ENCODE measurements around the gene TFAP2C. TPM values are rescaled to one million over a fixed set of nuclear protein-coding genes. Genes with fewer than 3 reads are reported as not detected.

The TFAP2C gene
- polyA plus RNA-seq, 1 donor: 0.06 TPM

- H3K4me1 ChIP-seq (ENCODE audit: control insufficient read depth, insufficient read depth, low read length): peaks cover 10% of the 10 kb centered on the region
These were observed 862 bp upstream of the TFAP2C start for GRCh38 chr20:56628015-56628872.

DNA sequence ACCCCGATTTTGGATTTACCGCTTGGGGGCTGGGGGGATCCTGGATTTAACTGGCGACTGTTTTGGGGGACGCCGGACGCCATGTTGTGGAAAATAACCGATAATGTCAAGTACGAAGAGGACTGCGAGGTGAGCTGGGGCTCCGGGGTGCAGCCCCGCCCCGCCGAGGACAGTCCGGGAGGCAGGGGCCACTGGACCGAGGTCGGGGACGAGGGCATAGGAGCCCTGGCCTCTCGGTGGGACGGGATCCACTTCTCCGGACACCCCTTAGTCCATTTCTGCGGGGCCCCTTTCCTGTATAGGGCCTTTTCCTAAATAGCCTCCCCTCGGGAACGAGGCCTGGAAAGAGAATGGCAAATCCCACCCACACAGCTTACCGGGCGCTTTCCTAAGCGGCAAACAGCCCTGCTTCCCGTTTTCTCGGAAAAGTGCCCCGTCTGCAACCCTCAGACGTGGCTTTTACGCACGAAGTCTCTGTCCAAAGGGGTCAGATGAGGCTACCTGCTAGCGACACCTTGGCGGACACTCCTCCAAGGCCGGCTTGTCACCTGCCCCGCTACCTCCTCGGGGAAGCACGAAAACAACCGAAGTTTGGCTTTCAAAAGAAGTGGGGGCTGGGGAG lies 469 bp downstream of the TFAP2C start:
- no peak for DNase-seq
- H3K4me3 ChIP-seq (ENCODE audit: low read length): peak overlapping the region; percentile 18
- H3K27me3 ChIP-seq (ENCODE audit: control insufficient read depth, insufficient read depth, low read length): peaks cover 97% of the 10 kb centered on the region
- H3K9me3 ChIP-seq (ENCODE audit: control insufficient read depth, low read depth, low read length): peaks cover 15% of the 10 kb centered on the region
- H3K27ac ChIP-seq (ENCODE audit: low read length): no peak overlapping the region
- no CpG with 5 or more reads among the region's 39 CpGs for whole genome bisulfite sequencing (ENCODE audit: insufficient coverage, low lambda C conversion rate)
- no peaks in the 10 kb centered on the region for H3K36me3 ChIP-seq (ENCODE audit: control insufficient read depth, insufficient read depth, low read length)
- H3K4me1 ChIP-seq (ENCODE audit: control insufficient read depth, insufficient read depth, low read length): peaks cover 10% of the 10 kb centered on the region

More at GRCh38 chr20:56628015-56628872, 862 bp upstream of the TFAP2C start:
- H3K36me3 ChIP-seq (ENCODE audit: control insufficient read depth, insufficient read depth, low read length): no peaks in the 10 kb centered on the region
- H3K9me3 ChIP-seq (ENCODE audit: control insufficient read depth, low read depth, low read length): peaks cover 15% of the 10 kb centered on the region
- WGBS (ENCODE audit: insufficient coverage, low lambda C conversion rate): 0% methylated on average over 1 of the region's 48 CpGs
- H3K4me3 ChIP-seq (ENCODE audit: low read length): no peak overlapping the region
- H3K27ac ChIP-seq (ENCODE audit: low read length): no peak overlapping the region
- H3K27me3 ChIP-seq (ENCODE audit: control insufficient read depth, insufficient read depth, low read length): peaks cover 97% of the 10 kb centered on the region
- no peak for DNase-seq

DNA sequence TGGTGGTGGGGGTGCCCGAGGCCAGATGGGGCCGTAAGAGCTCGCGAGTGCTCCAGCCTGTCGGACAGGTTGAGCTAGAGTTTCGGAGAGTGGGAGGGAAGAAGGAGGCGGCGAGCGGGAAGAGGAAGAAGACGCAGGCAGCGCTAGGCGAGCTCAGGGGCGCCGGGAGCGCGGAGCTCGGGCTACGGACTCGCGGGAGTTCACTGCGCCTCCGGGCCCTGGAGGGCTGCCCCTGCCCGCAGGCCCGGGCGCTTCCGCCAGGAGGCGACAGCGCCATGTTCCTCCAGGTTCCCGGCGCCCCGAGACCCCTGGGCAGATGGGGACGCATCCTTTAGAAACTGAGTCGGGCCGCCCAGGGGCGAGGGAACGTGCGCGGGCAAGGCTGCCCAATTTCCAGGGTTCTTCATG lies 984 bp downstream of the TFAP2C start:
- H3K4me1 ChIP-seq (ENCODE audit: control insufficient read depth, insufficient read depth, low read length): peaks cover 10% of the 10 kb centered on the region
- H3K9me3 ChIP-seq (ENCODE audit: control insufficient read depth, low read depth, low read length): peaks cover 15% of the 10 kb centered on the region
- no peak overlapping the region for H3K27ac ChIP-seq (ENCODE audit: low read length)
- no CpG with 5 or more reads among the region's 38 CpGs for WGBS (ENCODE audit: insufficient coverage, low lambda C conversion rate)
- H3K27me3 ChIP-seq (ENCODE audit: control insufficient read depth, insufficient read depth, low read length): peaks cover 97% of the 10 kb centered on the region
- no peaks in the 10 kb centered on the region for H3K36me3 ChIP-seq (ENCODE audit: control insufficient read depth, insufficient read depth, low read length)
- DNase-seq: peak in 1 of 2 donors; percentile 36
- no peak overlapping the region for H3K4me3 ChIP-seq (ENCODE audit: low read length)

- WGBS (ENCODE audit: insufficient coverage, low lambda C conversion rate): no CpG with 5 or more reads among the region's 82 CpGs
- Histone ChIP-seq H3K4me1 (ENCODE audit: control insufficient read depth, insufficient read depth, low read length) (peaks cover 10% of the 10 kb centered on the region), H3K4me3 (ENCODE audit: low read length) (no peak overlapping the region), H3K27me3 (ENCODE audit: control insufficient read depth, insufficient read depth, low read length) (peaks cover 93% of the 10 kb centered on the region), H3K36me3 (ENCODE audit: control insufficient read depth, insufficient read depth, low read length) (no peaks in the 10 kb centered on the region), H3K27ac (ENCODE audit: low read length) (no peak overlapping the region), H3K9me3 (ENCODE audit: control insufficient read depth, low read depth, low read length) (peaks cover 11% of the 10 kb centered on the region)
- no peak for DNase-seq
These were observed 1.6 kb downstream of the TFAP2C start for GRCh38 chr20:56630506-56631317.

DNA sequence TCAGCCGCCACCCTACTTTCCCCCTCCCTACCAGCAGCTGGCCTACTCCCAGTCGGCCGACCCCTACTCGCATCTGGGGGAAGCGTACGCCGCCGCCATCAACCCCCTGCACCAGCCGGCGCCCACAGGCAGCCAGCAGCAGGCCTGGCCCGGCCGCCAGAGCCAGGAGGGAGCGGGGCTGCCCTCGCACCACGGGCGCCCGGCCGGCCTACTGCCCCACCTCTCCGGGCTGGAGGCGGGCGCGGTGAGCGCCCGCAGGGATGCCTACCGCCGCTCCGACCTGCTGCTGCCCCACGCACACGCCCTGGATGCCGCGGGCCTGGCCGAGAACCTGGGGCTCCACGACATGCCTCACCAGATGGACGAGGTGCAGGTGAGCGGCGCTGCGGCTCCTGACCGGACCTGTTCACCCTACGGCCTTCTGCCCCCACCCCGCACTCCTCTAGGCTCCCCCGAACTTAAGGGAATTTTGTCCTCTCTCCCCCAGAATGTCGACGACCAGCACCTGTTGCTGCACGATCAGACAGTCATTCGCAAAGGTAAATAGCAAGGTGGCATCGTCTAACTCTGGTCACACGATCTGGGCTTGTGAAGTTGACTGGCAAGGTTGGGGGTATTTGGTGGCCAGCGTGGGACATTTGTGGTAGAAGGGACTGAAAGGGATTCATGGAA lies 2.3 kb downstream of the TFAP2C start:
- no peak overlapping the region for H3K4me3 ChIP-seq (ENCODE audit: low read length)
- peaks cover 10% of the 10 kb centered on the region for H3K9me3 ChIP-seq (ENCODE audit: control insufficient read depth, low read depth, low read length)
- H3K27me3 ChIP-seq (ENCODE audit: control insufficient read depth, insufficient read depth, low read length): peaks cover 93% of the 10 kb centered on the region
- H3K4me1 ChIP-seq (ENCODE audit: control insufficient read depth, insufficient read depth, low read length): peaks cover 10% of the 10 kb centered on the region
- no peak overlapping the region for H3K27ac ChIP-seq (ENCODE audit: low read length)
- no peak for DNase-seq
- WGBS (ENCODE audit: insufficient coverage, low lambda C conversion rate): 20% methylated on average over 1 of the region's 48 CpGs
- no peaks in the 10 kb centered on the region for H3K36me3 ChIP-seq (ENCODE audit: control insufficient read depth, insufficient read depth, low read length)

DNA sequence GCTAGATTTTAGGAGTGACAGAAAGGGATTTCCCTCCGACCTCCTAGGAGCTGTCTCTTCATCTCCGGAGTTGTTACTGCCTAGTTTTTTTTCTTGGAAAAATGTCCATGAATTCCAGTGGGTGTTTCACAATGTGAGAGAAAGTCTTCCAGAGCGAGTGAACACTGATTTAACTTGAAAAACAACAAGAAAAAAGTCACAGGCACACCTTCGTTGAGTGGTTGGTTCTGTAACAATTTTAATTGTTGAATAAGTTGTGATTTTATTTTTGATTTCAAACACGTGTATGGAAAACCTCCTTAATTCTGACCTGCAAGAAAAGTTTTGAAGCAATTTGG lies 2.9 kb downstream of the TFAP2C start:
- H3K9me3 ChIP-seq (ENCODE audit: control insufficient read depth, low read depth, low read length): peaks cover 10% of the 10 kb centered on the region
- no peak overlapping the region for H3K4me3 ChIP-seq (ENCODE audit: low read length)
- no peak overlapping the region for H3K27ac ChIP-seq (ENCODE audit: low read length)
- 100% methylated on average over 1 of the region's 5 CpGs for WGBS (ENCODE audit: insufficient coverage, low lambda C conversion rate)
- no peaks in the 10 kb centered on the region for H3K36me3 ChIP-seq (ENCODE audit: control insufficient read depth, insufficient read depth, low read length)
- no peak for DNase-seq
- H3K4me1 ChIP-seq (ENCODE audit: control insufficient read depth, insufficient read depth, low read length): peaks cover 10% of the 10 kb centered on the region
- H3K27me3 ChIP-seq (ENCODE audit: control insufficient read depth, insufficient read depth, low read length): peaks cover 92% of the 10 kb centered on the region

DNA sequence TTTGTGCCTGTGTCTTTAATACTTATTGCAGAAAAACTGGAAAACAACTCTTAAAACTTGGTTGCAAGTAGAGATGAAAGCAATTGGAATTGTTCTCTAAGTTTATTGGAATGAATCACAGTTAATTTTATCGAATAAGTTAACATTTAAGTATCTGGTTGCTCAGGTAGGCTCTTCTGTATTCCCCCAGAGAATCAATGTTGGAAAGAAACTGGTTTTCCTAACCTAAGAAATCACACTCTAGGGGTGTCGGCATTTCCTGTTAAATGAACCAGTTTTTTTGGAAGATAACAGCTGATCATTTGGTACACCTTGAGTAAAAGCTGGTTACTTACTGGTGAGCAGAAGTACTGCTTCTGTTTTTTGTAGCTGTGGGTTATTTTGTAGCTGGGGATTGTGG lies 5.2 kb downstream of the TFAP2C start:
- Histone ChIP-seq H3K27ac (ENCODE audit: low read length) (no peak overlapping the region), H3K36me3 (ENCODE audit: control insufficient read depth, insufficient read depth, low read length) (no peaks in the 10 kb centered on the region), H3K4me1 (ENCODE audit: control insufficient read depth, insufficient read depth, low read length) (peaks cover 9% of the 10 kb centered on the region), H3K9me3 (ENCODE audit: control insufficient read depth, low read depth, low read length) (peaks cover 10% of the 10 kb centered on the region), H3K4me3 (ENCODE audit: low read length) (no peak overlapping the region), H3K27me3 (ENCODE audit: control insufficient read depth, insufficient read depth, low read length) (peaks cover 78% of the 10 kb centered on the region)
- no peak for DNase-seq
- 100% methylated on average over 1 of the region's 2 CpGs for WGBS (ENCODE audit: insufficient coverage, low lambda C conversion rate)

DNA sequence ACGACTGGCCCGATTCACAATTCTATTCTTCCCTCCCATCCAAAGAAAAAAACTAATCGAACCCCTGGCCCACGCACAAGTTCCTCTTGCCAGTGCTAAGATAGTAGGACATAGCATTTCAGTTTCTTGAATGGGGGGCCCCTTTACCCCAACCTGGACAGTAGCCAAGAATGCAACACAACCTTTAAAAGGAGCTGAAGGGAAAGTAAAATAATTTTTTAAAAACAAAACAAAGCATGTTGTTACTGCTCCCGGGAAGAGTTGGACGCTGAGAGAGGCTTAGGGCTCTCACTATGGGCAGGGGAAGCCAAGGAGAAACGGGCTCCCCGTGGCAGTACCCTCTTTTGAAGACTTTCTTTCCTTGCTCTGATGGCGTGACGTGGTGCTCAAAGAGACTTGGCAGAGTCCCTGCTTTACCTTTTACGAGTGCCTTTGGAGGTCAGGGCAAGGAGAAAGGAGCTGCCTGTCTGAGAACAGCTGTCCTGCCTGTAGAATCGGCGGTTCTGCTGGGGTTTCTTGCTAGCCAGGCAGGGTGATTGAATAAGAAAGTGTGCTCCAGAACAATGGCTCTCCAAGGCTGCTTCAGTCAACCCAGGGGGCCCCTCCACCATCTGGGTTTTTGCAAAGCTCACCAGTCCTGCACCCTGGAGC lies 5.8 kb downstream of the TFAP2C start:
- Histone ChIP-seq H3K4me3 (ENCODE audit: low read length) (no peak overlapping the region), H3K27me3 (ENCODE audit: control insufficient read depth, insufficient read depth, low read length) (peaks cover 73% of the 10 kb centered on the region), H3K27ac (ENCODE audit: low read length) (no peak overlapping the region), H3K4me1 (ENCODE audit: control insufficient read depth, insufficient read depth, low read length) (peaks cover 4% of the 10 kb centered on the region), H3K9me3 (ENCODE audit: control insufficient read depth, low read depth, low read length) (peaks cover 10% of the 10 kb centered on the region), H3K36me3 (ENCODE audit: control insufficient read depth, insufficient read depth, low read length) (no peaks in the 10 kb centered on the region)
- DNase-seq: no peak
- WGBS (ENCODE audit: insufficient coverage, low lambda C conversion rate): no CpG with 5 or more reads among the region's 13 CpGs

DNA sequence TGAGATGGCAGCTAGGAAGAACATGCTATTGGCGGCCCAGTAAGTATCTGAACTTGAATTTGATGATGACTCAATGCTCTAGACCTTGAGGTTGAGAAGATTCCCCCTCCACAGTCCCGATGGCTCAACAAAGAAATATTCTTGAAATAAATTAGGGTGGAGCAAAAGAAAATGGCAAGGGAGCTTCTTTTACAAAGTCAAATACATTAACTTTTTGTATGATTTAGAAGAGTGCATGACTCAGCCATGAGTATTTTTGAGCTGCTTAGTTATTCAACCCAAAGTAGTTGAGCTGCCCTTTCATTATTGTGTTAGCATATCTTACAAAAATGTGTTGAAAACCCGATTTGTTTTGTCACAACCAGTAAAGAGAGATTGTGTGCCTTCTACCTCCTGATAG lies 7.6 kb downstream of the TFAP2C start:
- Histone ChIP-seq H3K4me3 (ENCODE audit: low read length) (no peak overlapping the region), H3K9me3 (ENCODE audit: control insufficient read depth, low read depth, low read length) (no peaks in the 10 kb centered on the region), H3K27ac (ENCODE audit: low read length) (no peak overlapping the region), H3K27me3 (ENCODE audit: control insufficient read depth, insufficient read depth, low read length) (peaks cover 54% of the 10 kb centered on the region), H3K36me3 (ENCODE audit: control insufficient read depth, insufficient read depth, low read length) (no peaks in the 10 kb centered on the region), H3K4me1 (ENCODE audit: control insufficient read depth, insufficient read depth, low read length) (no peaks in the 10 kb centered on the region)
- WGBS (ENCODE audit: insufficient coverage, low lambda C conversion rate): 94% methylated on average over 2 of the region's 3 CpGs
- no peak for DNase-seq

All from large intestine (tissue), 3 donors.